HCT116 (cell line): ENCODE measurements around the gene MCF2L. TPM values are rescaled to one million over a fixed set of nuclear protein-coding genes. Genes with fewer than 3 reads are reported as not detected.

Experiments
- ATAC-seq: fragments of 200-7000 bp; cut with Tn5 transposase; 2 replicates; pipeline ENCODE4 v1.9.1; 2020; ENCODE audit warnings: mild to moderate bottlenecking, moderate library complexity
- BruUV-seq: library from RNA; stranded (reverse); fragments of 400-500 nt; replicated peaks from 2 replicates; lab custom pipeline; 2021; lab: Mats Ljungman, UMichigan
- CTCF ChIA-PET: fragments of 300-600 bp; sonication (Branson Sonifier 250); formaldehyde crosslinking; loops from one replicate; lab custom pipeline; 2021; ENCODE audit warnings: antibody characterized with exemption; lab: Charles Lee
- POLR2A ChIA-PET: fragments of 300-600, 350-600 bp; sonication (Branson Sonifier 250); formaldehyde crosslinking; loops from one replicate; lab custom pipeline; 2021; ENCODE audit warnings: antibody characterized with exemption; lab: Charles Lee
- RAD21 ChIA-PET, 2 experiments: fragments of 300-600 bp; sonication (Branson Sonifier 250); formaldehyde crosslinking; loops; one replicate each; lab custom pipeline; 2023; ENCODE audit warnings: low total read pairs in 2 of 2; ENCODE audit not compliant: uncharacterized antibody in 2 of 2, unreplicated experiment in 2 of 2, low non-redundant PET in 1 of 2; lab: Charles Lee
- DNase-seq: peaks from one replicate; pipeline ENCODE4 v3.0.0-alpha.2; 2010; ENCODE audit warnings: low read depth, low spot score
- H2AFZ ChIP-seq: fragments of 200-600 bp; shearing (Covaris generic), sonication (generic); 2 replicates; pipeline ENCODE4 v1.6.1; 2017; ENCODE audit warnings: low read depth, mixed run types, mixed read lengths, antibody characterized with exemption, low read length; ENCODE audit not compliant: poor library complexity, severe bottlenecking
- H3K27ac ChIP-seq: 2 replicates; pipeline ENCODE4 v1.5.1; 2012; ENCODE audit warnings: low read depth, low read length
- H3K27me3 ChIP-seq: fragments of 200-600 bp; sonication (generic); 2 replicates; pipeline ENCODE4 v1.6.1; 2016; ENCODE audit warnings: mixed run types, low read length, mixed read lengths; ENCODE audit not compliant: insufficient read depth
- H3K36me3 ChIP-seq, 2 experiments: fragments of 200-500 bp in 1 of 2; fragments of 200-600 bp in 1 of 2; sonication (Bioruptor generic) in 1 of 2; sonication (generic) in 1 of 2; 2 replicates each; pipeline versions ENCODE4 v1.5.1 to v1.6.1; 2014 to 2016; ENCODE audit warnings: low read length in 2 of 2, inconsistent platforms in 1 of 2, mixed read lengths in 1 of 2, mixed run types in 1 of 2; ENCODE audit not compliant: insufficient read depth in 2 of 2, control insufficient read depth in 1 of 2
- H3K4me1 ChIP-seq, 2 experiments: fragments of 200-600 bp in 1 of 2; sonication (generic) in 1 of 2; 2 replicates each; pipeline versions ENCODE4 v1.5.1 to v1.6.1; 2012 to 2017; ENCODE audit warnings: low read length in 2 of 2, inconsistent platforms in 1 of 2, mild to moderate bottlenecking in 1 of 2, mixed read lengths in 1 of 2, mixed run types in 1 of 2, moderate library complexity in 1 of 2; ENCODE audit not compliant: insufficient read depth in 2 of 2, control insufficient read depth in 1 of 2
- H3K4me2 ChIP-seq: fragments of 200-600 bp; sonication (generic); 2 replicates; pipeline ENCODE4 v1.6.1; 2017; ENCODE audit warnings: mixed run types, low read length, mixed read lengths
- H3K4me3 ChIP-seq, 2 experiments: fragments of 200-600 bp in 1 of 2; sonication (generic) in 1 of 2; replicated peaks in 1 of 2; 2 replicates each; pipeline ENCODE4 v1.5.1; 2011 to 2016; ENCODE audit warnings: low read length in 2 of 2, control low read depth in 1 of 2, low read depth in 1 of 2, mild to moderate bottlenecking in 1 of 2, mixed read lengths in 1 of 2, mixed run types in 1 of 2
- H3K79me2 ChIP-seq: fragments of 200-600 bp; sonication (generic); 2 replicates; pipeline ENCODE4 v1.6.1; 2017; ENCODE audit warnings: mild to moderate bottlenecking, mixed run types, low read length, moderate library complexity, mixed read lengths; ENCODE audit not compliant: insufficient read depth
- H3K9ac ChIP-seq: fragments of 200-600 bp; sonication (generic); 2 replicates; pipeline ENCODE4 v1.6.1; 2016; ENCODE audit warnings: low read length, mixed read lengths
- H3K9me2 ChIP-seq: fragments of 200-600 bp; sonication (generic), shearing (Covaris generic); 2 replicates; pipeline ENCODE4 v1.6.1; 2017; ENCODE audit warnings: mixed run types, mild to moderate bottlenecking, moderate library complexity; ENCODE audit not compliant: insufficient read depth
- H3K9me3 ChIP-seq, 2 experiments: fragments of 200-500 bp in 1 of 2; fragments of 200-600 bp in 1 of 2; sonication (Bioruptor generic) in 1 of 2; sonication (generic) in 1 of 2; 2 replicates each; pipeline ENCODE4 v1.6.1; 2014 to 2017; ENCODE audit warnings: low read length in 2 of 2, mixed read lengths in 2 of 2, inconsistent platforms in 1 of 2, low read depth in 1 of 2, mild to moderate bottlenecking in 1 of 2, mixed run types in 1 of 2, moderate library complexity in 1 of 2; ENCODE audit not compliant: control insufficient read depth in 1 of 2, insufficient read depth in 1 of 2
- H4K20me1 ChIP-seq: fragments of 200-600 bp; sonication (generic), shearing (Covaris generic); 2 replicates; pipeline ENCODE4 v1.6.1; 2017; ENCODE audit warnings: mixed run types, mild to moderate bottlenecking, moderate library complexity; ENCODE audit not compliant: insufficient read depth
- CBX3 ChIP-seq: IDR thresholded peaks from 2 replicates; pipeline ENCODE4 v1.6.1; 2012; ENCODE audit warnings: low read depth
- CEBPB ChIP-seq: IDR thresholded peaks from 2 replicates; pipeline ENCODE4 v1.6.1; 2012; ENCODE audit warnings: low read depth
- EGR1 ChIP-seq: IDR thresholded peaks from 2 replicates; pipeline ENCODE4 v1.6.1; 2012; ENCODE audit warnings: low read depth
- ELF1 ChIP-seq: IDR thresholded peaks from 2 replicates; pipeline ENCODE4 v1.6.1; 2012; ENCODE audit warnings: low read depth, borderline replicate concordance
- JUND ChIP-seq: IDR thresholded peaks from 2 replicates; pipeline ENCODE4 v1.6.1; 2012
- POLR2A ChIP-seq: IDR thresholded peaks from 2 replicates; pipeline ENCODE4 v1.7.0; 2011; ENCODE audit warnings: borderline replicate concordance; ENCODE audit not compliant: insufficient read depth, insufficient read length; ENCODE audit errors: extremely low read depth
- POLR2AphosphoS5 ChIP-seq: IDR thresholded peaks from 2 replicates; pipeline ENCODE4 v1.6.1; 2011; ENCODE audit warnings: mild to moderate bottlenecking, low read depth, low read length, moderate library complexity
- RAD21 ChIP-seq: IDR thresholded peaks from 2 replicates; pipeline ENCODE4 v1.6.1; 2012; ENCODE audit warnings: low read depth, mild to moderate bottlenecking
- SP1 ChIP-seq: IDR thresholded peaks from 2 replicates; pipeline ENCODE4 v1.6.1; 2012; ENCODE audit warnings: low read depth
- SRF ChIP-seq: IDR thresholded peaks from 2 replicates; pipeline ENCODE4 v1.6.1; 2012; ENCODE audit warnings: low read depth
- ZFX ChIP-seq: fragments of 450-650 bp; IDR thresholded peaks from 2 replicates; pipeline ENCODE4 v1.6.1; 2017
- ZNF274 ChIP-seq: fragments of 200-500 bp; sonication (Bioruptor generic); IDR thresholded peaks from 2 replicates; pipeline ENCODE4 v1.6.1; 2014; ENCODE audit warnings: mild to moderate bottlenecking, low read depth, low read length, inconsistent platforms
- intact Hi-C: fragments of 100-400 bp; cut with micrococcal nuclease; formaldehyde crosslinking; loops from 2 replicates; pipeline ENCODE4 v1.10.0; 2022
- total RNA-seq: library from RNA; stranded (reverse); gene quantifications from one replicate; pipeline ENCODE4 v1.2.1, GENCODE V29; 2021; ENCODE audit not compliant: unreplicated experiment
- TF ChIP-seq, protein P1 (sequence below): IDR thresholded peaks from 2 replicates; pipeline ENCODE4 v1.6.1; 2012
- TF ChIP-seq, protein P2 (sequence below): IDR thresholded peaks from 2 replicates; pipeline ENCODE4 v1.6.1; 2011; ENCODE audit warnings: mild to moderate bottlenecking, low read length, moderate library complexity; ENCODE audit not compliant: insufficient replicate concordance; ENCODE audit errors: extremely low read depth
- TF ChIP-seq, protein P3 (sequence below), 3 experiments: fragments of 200-600 bp in 1 of 3; sonication (generic) in 1 of 3; IDR thresholded peaks in 2 of 3; conservative IDR thresholded peaks in 1 of 3; 2 replicates each; pipeline ENCODE4 v1.5.1; 2012 to 2017; ENCODE audit warnings: low read depth in 2 of 3, low read length in 2 of 3, antibody characterized with exemption in 1 of 3, borderline replicate concordance in 1 of 3, control low read depth in 1 of 3, mild to moderate bottlenecking in 1 of 3, mixed read lengths in 1 of 3, mixed run types in 1 of 3, moderate library complexity in 1 of 3; ENCODE audit not compliant: insufficient read depth in 1 of 3

The MCF2L gene
- total RNA-seq, 1 experiment from 2014 or later, result 19.3 TPM

DNA sequence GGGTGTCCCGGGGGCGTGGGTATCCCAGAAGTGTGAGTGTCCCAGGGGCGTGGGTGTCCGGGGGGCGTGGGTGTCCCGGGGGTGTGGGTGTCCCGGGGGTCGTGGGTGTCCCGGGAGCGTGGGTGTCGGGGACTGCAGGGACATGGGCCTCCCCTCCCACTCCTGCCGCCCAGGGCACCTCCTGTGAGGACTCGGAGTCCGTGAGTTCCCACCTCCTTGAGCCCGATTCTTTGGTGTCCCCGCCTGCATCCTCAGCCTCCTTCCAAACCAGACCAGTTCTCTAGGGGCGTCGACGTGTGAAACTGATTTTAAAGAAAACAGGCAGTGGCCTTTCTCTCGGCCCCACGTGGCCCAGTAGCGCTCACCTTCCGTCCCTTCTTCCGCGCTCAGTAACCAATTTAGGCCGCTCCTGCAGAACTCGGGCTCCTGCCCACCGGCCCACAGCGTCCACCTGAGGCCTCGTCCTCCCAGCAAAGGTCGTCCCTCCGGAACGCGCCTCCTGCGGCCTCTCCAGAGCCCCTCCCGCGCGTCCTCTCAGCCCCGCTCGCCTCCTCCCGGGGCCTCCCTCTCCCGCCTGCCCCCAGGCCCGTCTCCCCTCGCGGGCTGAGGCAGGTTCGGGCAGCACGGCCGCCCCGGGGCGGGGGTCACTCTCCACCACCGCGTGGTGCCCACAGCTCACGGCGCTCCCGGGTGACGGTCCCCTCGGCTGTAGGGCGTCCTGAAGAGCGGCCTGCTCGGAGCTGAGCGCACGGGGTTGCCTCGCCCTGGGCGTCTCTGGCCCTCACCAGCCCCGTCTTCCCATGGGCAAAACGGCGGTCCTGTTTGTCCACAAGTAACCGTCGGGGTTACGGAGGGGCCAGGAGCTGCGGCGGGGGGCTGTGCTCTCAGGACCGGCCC, 140.4 kb downstream of the MCF2L start (continued):
- TF ChIP-seq, protein P1, sequence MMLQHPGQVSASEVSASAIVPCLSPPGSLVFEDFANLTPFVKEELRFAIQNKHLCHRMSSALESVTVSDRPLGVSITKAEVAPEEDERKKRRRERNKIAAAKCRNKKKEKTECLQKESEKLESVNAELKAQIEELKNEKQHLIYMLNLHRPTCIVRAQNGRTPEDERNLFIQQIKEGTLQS, result no peak
- TF ChIP-seq, protein P2, sequence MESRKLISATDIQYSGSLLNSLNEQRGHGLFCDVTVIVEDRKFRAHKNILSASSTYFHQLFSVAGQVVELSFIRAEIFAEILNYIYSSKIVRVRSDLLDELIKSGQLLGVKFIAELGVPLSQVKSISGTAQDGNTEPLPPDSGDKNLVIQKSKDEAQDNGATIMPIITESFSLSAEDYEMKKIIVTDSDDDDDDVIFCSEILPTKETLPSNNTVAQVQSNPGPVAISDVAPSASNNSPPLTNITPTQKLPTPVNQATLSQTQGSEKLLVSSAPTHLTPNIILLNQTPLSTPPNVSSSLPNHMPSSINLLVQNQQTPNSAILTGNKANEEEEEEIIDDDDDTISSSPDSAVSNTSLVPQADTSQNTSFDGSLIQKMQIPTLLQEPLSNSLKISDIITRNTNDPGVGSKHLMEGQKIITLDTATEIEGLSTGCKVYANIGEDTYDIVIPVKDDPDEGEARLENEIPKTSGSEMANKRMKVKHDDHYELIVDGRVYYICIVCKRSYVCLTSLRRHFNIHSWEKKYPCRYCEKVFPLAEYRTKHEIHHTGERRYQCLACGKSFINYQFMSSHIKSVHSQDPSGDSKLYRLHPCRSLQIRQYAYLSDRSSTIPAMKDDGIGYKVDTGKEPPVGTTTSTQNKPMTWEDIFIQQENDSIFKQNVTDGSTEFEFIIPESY, result no peak
- TF ChIP-seq CBX3 (no peak), POLR2A (no peak)
- TF ChIP-seq, all 23 proteins: peak for 0

DNA sequence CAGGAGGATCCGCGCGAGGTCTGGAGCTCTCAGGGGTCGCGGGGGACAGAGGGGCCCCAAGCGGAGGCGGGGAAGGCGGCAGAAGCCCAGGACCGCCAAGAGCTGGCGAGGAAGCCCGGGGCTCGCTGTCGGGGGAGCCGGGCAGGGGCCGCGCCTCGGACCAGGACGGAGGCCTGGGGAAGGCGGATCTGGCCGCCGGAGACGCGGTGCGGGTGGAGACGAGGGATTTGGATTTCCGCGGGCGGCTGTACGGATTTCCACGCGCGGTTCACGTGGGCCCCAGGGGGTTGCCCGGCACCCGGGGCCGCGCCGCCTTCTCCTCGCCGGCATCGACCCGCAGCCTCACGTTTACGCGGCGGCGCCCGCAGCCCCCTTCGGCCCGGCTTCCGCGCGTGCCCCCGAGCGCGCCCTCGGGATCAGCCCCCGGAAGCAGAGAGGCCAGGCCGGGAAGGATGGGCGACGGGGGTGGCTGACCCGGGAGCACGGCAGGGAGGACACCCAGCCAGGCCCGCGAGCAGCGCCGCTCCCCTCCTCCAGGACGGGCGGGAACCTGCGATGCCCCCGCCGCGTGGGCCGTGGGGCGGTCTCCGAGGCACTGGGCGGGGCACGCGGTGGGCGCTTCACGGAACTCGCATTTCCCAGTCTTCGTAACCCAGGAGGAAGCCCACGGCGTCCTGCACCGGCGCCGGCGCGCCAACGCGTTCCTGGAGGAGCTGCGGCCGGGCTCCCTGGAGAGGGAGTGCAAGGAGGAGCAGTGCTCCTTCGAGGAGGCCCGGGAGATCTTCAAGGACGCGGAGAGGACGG, 141.2 kb downstream of the MCF2L start:
- POLR2A ChIA-PET, result no interaction called here
- no peak overlapping the region for H3K4me2 ChIP-seq
- CTCF ChIA-PET, result no interaction called here
- H3K9ac ChIP-seq, result no peak overlapping the region
- no TSS peak for BruUV-seq
- H3K4me3 ChIP-seq, result no peak overlapping the region
- no peaks in the 10 kb centered on the region for H3K36me3 ChIP-seq
- intact Hi-C loops, result no loop called here
- TF ChIP-seq, protein P1, result no peak
- TF ChIP-seq SRF (no peak), JUND (no peak), RAD21 (no peak), EGR1 (no peak), POLR2A (no peak), POLR2AphosphoS5 (no peak), CEBPB (no peak), ZFX (no peak), ELF1 (no peak), SP1 (no peak), ZNF274 (no peak)
- TF ChIP-seq, protein P3, sequence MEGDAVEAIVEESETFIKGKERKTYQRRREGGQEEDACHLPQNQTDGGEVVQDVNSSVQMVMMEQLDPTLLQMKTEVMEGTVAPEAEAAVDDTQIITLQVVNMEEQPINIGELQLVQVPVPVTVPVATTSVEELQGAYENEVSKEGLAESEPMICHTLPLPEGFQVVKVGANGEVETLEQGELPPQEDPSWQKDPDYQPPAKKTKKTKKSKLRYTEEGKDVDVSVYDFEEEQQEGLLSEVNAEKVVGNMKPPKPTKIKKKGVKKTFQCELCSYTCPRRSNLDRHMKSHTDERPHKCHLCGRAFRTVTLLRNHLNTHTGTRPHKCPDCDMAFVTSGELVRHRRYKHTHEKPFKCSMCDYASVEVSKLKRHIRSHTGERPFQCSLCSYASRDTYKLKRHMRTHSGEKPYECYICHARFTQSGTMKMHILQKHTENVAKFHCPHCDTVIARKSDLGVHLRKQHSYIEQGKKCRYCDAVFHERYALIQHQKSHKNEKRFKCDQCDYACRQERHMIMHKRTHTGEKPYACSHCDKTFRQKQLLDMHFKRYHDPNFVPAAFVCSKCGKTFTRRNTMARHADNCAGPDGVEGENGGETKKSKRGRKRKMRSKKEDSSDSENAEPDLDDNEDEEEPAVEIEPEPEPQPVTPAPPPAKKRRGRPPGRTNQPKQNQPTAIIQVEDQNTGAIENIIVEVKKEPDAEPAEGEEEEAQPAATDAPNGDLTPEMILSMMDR (IDR thresholded peaks at IDR 0.05 in 2 of 3, conservative IDR thresholded peaks at IDR 0.05 in 1 of 3; ENCODE audit: borderline replicate concordance in 1 of 3, insufficient read depth in 1 of 3, low read depth in 2 of 3, low read length in 2 of 3), result no peak
- TF ChIP-seq, all 23 proteins: peak for 0
- H4K20me1 ChIP-seq, result no peaks in the 10 kb centered on the region
- no peak overlapping the region for H2AFZ ChIP-seq
- H3K79me2 ChIP-seq, result no peaks in the 10 kb centered on the region
- RAD21 ChIA-PET, result no interaction called here
- ATAC-seq, result no peak
- no peak for DNase-seq
- H3K9me2 ChIP-seq, result no peaks in the 10 kb centered on the region
- H3K27ac ChIP-seq, result no peak overlapping the region
- peaks cover 0 to 4% of the 10 kb centered on the region in 2 experiments; a peak in 1 of 4 replicates for H3K4me1 ChIP-seq
- H3K9me3 ChIP-seq, result no peaks in the 10 kb centered on the region
- H3K27me3 ChIP-seq, result no peaks in the 10 kb centered on the region
